CD14-positive monocyte (primary cell): ENCODE measurements around the gene NACA2. TPM values are rescaled to one million over a fixed set of nuclear protein-coding genes. Genes with fewer than 3 reads are reported as not detected.
A peak's percentile ranks its signal among the peaks of the same experiment; 100 is the strongest.

Experiments
- DNase-seq, 3 donors: peaks; one replicate each; pipeline ENCODE4 v3.0.0-alpha.2; 2011 to 2022
- H2AFZ ChIP-seq: 2 replicates; pipeline ENCODE4 v1.6.0; 2012; ENCODE audit warnings: mild to moderate bottlenecking, low read depth, low read length, inconsistent platforms; ENCODE audit not compliant: insufficient read depth, poor library complexity, severe bottlenecking
- H3K27ac ChIP-seq, 2 donors: 1 replicate in 1 of 2; 2 replicates in 1 of 2; pipeline ENCODE4 v1.5.1; 2012 to 2013; ENCODE audit warnings: low read length in 2 of 2, control low read depth in 1 of 2, inconsistent platforms in 1 of 2, low read depth in 1 of 2, mild to moderate bottlenecking in 1 of 2
- H3K27me3 ChIP-seq, 2 donors: one replicate each; pipeline versions ENCODE4 v1.6.0 to v1.6.1; 2011 to 2013; ENCODE audit warnings: low read length in 2 of 2; ENCODE audit not compliant: control insufficient read depth in 2 of 2, insufficient read depth in 2 of 2
- H3K36me3 ChIP-seq, 2 donors: replicated peaks in 1 of 2; 1 replicate in 1 of 2; 2 replicates in 1 of 2; pipeline versions ENCODE4 v1.5.1 to v1.6.1; 2012 to 2013; ENCODE audit warnings: low read length in 2 of 2, control low read depth in 1 of 2, inconsistent platforms in 1 of 2, mild to moderate bottlenecking in 1 of 2; ENCODE audit not compliant: insufficient read depth in 2 of 2, control insufficient read depth in 1 of 2
- H3K4me1 ChIP-seq, 2 donors: 1 replicate in 1 of 2; 2 replicates in 1 of 2; pipeline versions ENCODE4 v1.5.1 to v1.6.1; 2012 to 2013; ENCODE audit warnings: low read length in 2 of 2, control low read depth in 1 of 2, inconsistent platforms in 1 of 2, mild to moderate bottlenecking in 1 of 2, moderate library complexity in 1 of 2; ENCODE audit not compliant: insufficient read depth in 2 of 2, control insufficient read depth in 1 of 2
- H3K4me2 ChIP-seq: replicated peaks from 2 replicates; pipeline ENCODE3; 2012; ENCODE audit warnings: low read length, moderate library complexity, mild to moderate bottlenecking; ENCODE audit not compliant: poor library complexity, severe bottlenecking; ENCODE audit errors: extremely low read depth
- H3K4me3 ChIP-seq, 3 experiments: fragments of 200-600 bp in 1 of 3; sonication (generic) in 1 of 3; replicated peaks in 1 of 3; 1 replicate in 2 of 3; 2 replicates in 1 of 3; pipeline ENCODE4 v1.5.1; 2011 to 2013; ENCODE audit warnings: low read length in 3 of 3, mild to moderate bottlenecking in 3 of 3, control low read depth in 2 of 3, low read depth in 2 of 3, inconsistent platforms in 1 of 3, moderate library complexity in 1 of 3
- H3K79me2 ChIP-seq: 2 replicates; pipeline ENCODE4 v1.6.0; 2012; ENCODE audit warnings: mild to moderate bottlenecking, control low read depth, inconsistent platforms, low read length, moderate library complexity; ENCODE audit not compliant: insufficient read depth
- H3K9ac ChIP-seq: 2 replicates; pipeline ENCODE4 v1.6.0; 2017; ENCODE audit warnings: low read length, mild to moderate bottlenecking; ENCODE audit not compliant: insufficient read depth, poor library complexity, severe bottlenecking
- H3K9me3 ChIP-seq, 2 donors: replicated peaks in 1 of 2; 1 replicate in 1 of 2; 2 replicates in 1 of 2; pipeline versions ENCODE4 v1.5.1 to v1.6.1; 2012 to 2013; ENCODE audit warnings: low read length in 2 of 2, control low read depth in 1 of 2; ENCODE audit not compliant: control insufficient read depth in 1 of 2, insufficient read depth in 1 of 2
- H4K20me1 ChIP-seq: 2 replicates; pipeline ENCODE4 v1.6.0; 2012; ENCODE audit warnings: mild to moderate bottlenecking, low read length, control low read depth, moderate library complexity; ENCODE audit not compliant: insufficient read depth
- H3K27ac Mint-ChIP-seq, 7 donors: one replicate each; pipeline ENCODE4 v1.8.0; 2020; ENCODE audit warnings: mild to moderate bottlenecking in 7 of 7, mixed read lengths in 7 of 7, moderate library complexity in 6 of 7, inconsistent platforms in 2 of 7
- H3K27me3 Mint-ChIP-seq, 3 donors: one replicate each; pipeline ENCODE4 v1.8.0; 2021 to 2022; ENCODE audit warnings: low read depth in 3 of 3, mild to moderate bottlenecking in 3 of 3, mixed read lengths in 3 of 3, moderate library complexity in 3 of 3, inconsistent platforms in 1 of 3
- H3K36me3 Mint-ChIP-seq, 2 donors: one replicate each; pipeline ENCODE4 v1.8.0; 2020; ENCODE audit warnings: mixed read lengths in 2 of 2, inconsistent platforms in 1 of 2, mild to moderate bottlenecking in 1 of 2
- H3K4me1 Mint-ChIP-seq: one replicate; pipeline ENCODE4 v1.8.0; 2020; ENCODE audit warnings: mild to moderate bottlenecking, mixed read lengths
- H3K4me3 Mint-ChIP-seq, 2 donors: one replicate each; pipeline ENCODE4 v1.8.0; 2020; ENCODE audit warnings: mild to moderate bottlenecking in 2 of 2, mixed read lengths in 2 of 2, moderate library complexity in 1 of 2
- H3K9me3 Mint-ChIP-seq, 7 donors: one replicate each; pipeline ENCODE4 v1.8.0; 2020 to 2022; ENCODE audit warnings: mixed read lengths in 7 of 7, mild to moderate bottlenecking in 6 of 7, moderate library complexity in 6 of 7, inconsistent platforms in 2 of 7
- CTCF ChIP-seq: fragments of 200-600 bp; IDR thresholded peaks from one replicate; pipeline ENCODE4 v1.8.0; 2022; ENCODE audit warnings: antibody characterized with exemption, mild to moderate bottlenecking
- WGBS: methylation state at CpG from one replicate; pipeline ENCODE4 v1.1.5; 2013; ENCODE audit warnings: missing lambda C conversion rate; ENCODE audit not compliant: insufficient coverage; 5-methylcytosine and 5-hydroxymethylcytosine counted together
- intact Hi-C, 2 donors: fragments of 100-400 bp; cut with micrococcal nuclease; formaldehyde crosslinking; loops; one replicate each; pipeline versions ENCODE4 v1.15.0 to v1.15.1; 2023
- polyA plus RNA-seq, 3 donors: library from polyadenylated mRNA; depleted of rRNA in 1 of 3; unstranded in 2 of 3; stranded (reverse) in 1 of 3; fragments of 300-500 nt in 2 of 3; fragments of >200 nt in 1 of 3; fragmentation: Illumina TruSeq in 2 of 3; gene quantifications; 1 replicate in 2 of 3; 2 replicates in 1 of 3; pipeline ENCODE4 v1.2.3, GENCODE V29; 2012 to 2021

NACA2 gene
- polyA plus RNA-seq, 3 donors = not detected

- H4K20me1 ChIP-seq = no peaks in the 10 kb centered on the region
- no peak overlapping the region for H2AFZ ChIP-seq
- H3K4me1 ChIP-seq = no peaks in the 10 kb centered on the region
- TF ChIP-seq CTCF = no peak
- Mint-ChIP-seq H3K4me3 (peak overlapping the region in 1 of 2 donors; percentile 32), H3K9me3 (peaks cover 7 to 21% (median 13%) of the 10 kb centered on the region in 7 donors), H3K27ac (no peak overlapping the region), H3K27me3 (peaks cover 16 to 46% (median 29%) of the 10 kb centered on the region in 3 donors), H3K36me3 (no peaks in the 10 kb centered on the region), H3K4me1 (no peaks in the 10 kb centered on the region)
- H3K27me3 ChIP-seq = peaks cover 12 to 18% of the 10 kb centered on the region in 2 donors
- intact Hi-C loops = no loop called here
- no peak overlapping the region for H3K27ac ChIP-seq
- no peaks in the 10 kb centered on the region for H3K9me3 ChIP-seq
- H3K79me2 ChIP-seq = no peaks in the 10 kb centered on the region
- no CpG with 5 or more reads among the region's 1 CpG for WGBS
- H3K9ac ChIP-seq = no peak overlapping the region
- DNase-seq = no peak
- H3K4me2 ChIP-seq = no peak overlapping the region
- no peaks in the 10 kb centered on the region for H3K36me3 ChIP-seq
- H3K4me3 ChIP-seq = no peak overlapping the region
These were observed 45.6 kb downstream of the NACA2 start for GRCh38 chr17:61545335-61545938.

GRCh38 chr17:61543786-61544415 is 47.1 kb downstream of the NACA2 start:
- no peaks in the 10 kb centered on the region for H3K4me1 Mint-ChIP-seq
- H3K27me3 ChIP-seq = peaks cover 4 to 5% of the 10 kb centered on the region in 2 donors
- no peak overlapping the region for H3K4me3 ChIP-seq
- no peaks in the 10 kb centered on the region for H3K9me3 ChIP-seq
- no peak overlapping the region for H3K4me2 ChIP-seq
- no peaks in the 10 kb centered on the region for H4K20me1 ChIP-seq
- H3K9ac ChIP-seq = no peak overlapping the region
- peaks cover 7 to 24% (median 19%) of the 10 kb centered on the region in 7 donors for H3K9me3 Mint-ChIP-seq
- no peak for TF ChIP-seq CTCF
- intact Hi-C loops = no loop called here
- no peaks in the 10 kb centered on the region for H3K79me2 ChIP-seq
- no peak overlapping the region for H3K27ac ChIP-seq
- no peak overlapping the region for H2AFZ ChIP-seq
- H3K4me1 ChIP-seq = no peaks in the 10 kb centered on the region
- 74% methylated on average over 5 of the region's 9 CpGs for WGBS
- DNase-seq = no peak
- no peak overlapping the region for H3K27ac Mint-ChIP-seq
- no peak overlapping the region for H3K4me3 Mint-ChIP-seq
- no peaks in the 10 kb centered on the region for H3K36me3 ChIP-seq
- H3K36me3 Mint-ChIP-seq = no peaks in the 10 kb centered on the region
- H3K27me3 Mint-ChIP-seq = peaks cover 12 to 36% (median 30%) of the 10 kb centered on the region in 3 donors
